ENCODE data around the gene RNF130. TPM values are rescaled to one million over a fixed set of nuclear protein-coding genes. Genes with fewer than 3 reads are reported as not detected.

Gene RNF130
- total and polyA plus RNA-seq, 2 donors (not counting 1 experiment from before 2014, with no cell fraction given): 14.7 to 32.4 TPM

DNA sequence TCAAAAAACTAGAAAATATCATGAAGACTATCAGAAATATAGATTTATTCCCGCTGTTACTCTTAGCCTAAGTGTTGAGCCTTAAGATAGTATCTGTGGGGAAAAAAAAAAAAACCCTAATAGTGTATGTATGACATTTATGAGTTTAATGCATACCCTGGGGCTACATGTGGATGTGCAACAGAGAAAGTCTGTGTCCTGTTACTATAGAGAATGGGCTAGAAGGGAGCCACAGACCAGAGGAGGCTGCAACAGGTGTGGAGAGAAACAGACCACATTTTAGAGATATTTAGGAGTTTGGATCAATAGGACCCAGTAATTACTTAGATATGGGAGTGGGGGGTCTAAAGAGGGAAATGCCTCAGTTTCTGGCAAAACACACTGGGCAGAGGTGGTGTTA, 15.4 kb downstream of the RNF130 start:
- no peaks in the 10 kb centered on the region for H3K4me1 ChIP-seq (ENCODE audit: control insufficient read depth, extremely low read depth, insufficient read depth, low read length)
- H4K20me1 ChIP-seq (ENCODE audit: control insufficient read depth, extremely low read depth, insufficient read depth, low read length): no peaks in the 10 kb centered on the region
- H3K27ac ChIP-seq (ENCODE audit: insufficient read depth, low read length): no peak overlapping the region

GRCh38 chr5:180054226-180054625, 17.3 kb downstream of the RNF130 start:
- H3K4me2 ChIP-seq (ENCODE audit: extremely low read depth, insufficient read depth, low read length): no peak overlapping the region
- H4K20me1 ChIP-seq (ENCODE audit: control insufficient read depth, extremely low read depth, insufficient read depth, low read length): no peaks in the 10 kb centered on the region
- no peak for TF ChIP-seq EZH2 (IDR thresholded peaks at IDR 0.05; ENCODE audit: low read length, missing control alignments)
- TF ChIP-seq, protein P1, sequence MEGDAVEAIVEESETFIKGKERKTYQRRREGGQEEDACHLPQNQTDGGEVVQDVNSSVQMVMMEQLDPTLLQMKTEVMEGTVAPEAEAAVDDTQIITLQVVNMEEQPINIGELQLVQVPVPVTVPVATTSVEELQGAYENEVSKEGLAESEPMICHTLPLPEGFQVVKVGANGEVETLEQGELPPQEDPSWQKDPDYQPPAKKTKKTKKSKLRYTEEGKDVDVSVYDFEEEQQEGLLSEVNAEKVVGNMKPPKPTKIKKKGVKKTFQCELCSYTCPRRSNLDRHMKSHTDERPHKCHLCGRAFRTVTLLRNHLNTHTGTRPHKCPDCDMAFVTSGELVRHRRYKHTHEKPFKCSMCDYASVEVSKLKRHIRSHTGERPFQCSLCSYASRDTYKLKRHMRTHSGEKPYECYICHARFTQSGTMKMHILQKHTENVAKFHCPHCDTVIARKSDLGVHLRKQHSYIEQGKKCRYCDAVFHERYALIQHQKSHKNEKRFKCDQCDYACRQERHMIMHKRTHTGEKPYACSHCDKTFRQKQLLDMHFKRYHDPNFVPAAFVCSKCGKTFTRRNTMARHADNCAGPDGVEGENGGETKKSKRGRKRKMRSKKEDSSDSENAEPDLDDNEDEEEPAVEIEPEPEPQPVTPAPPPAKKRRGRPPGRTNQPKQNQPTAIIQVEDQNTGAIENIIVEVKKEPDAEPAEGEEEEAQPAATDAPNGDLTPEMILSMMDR (conservative IDR thresholded peaks at IDR 0.05 in 1 of 2, IDR thresholded peaks at IDR 0.05 in 1 of 2; ENCODE audit: low read depth in 1 of 2, low read length in 2 of 2): no peak
- no peak for DNase-seq (ENCODE audit: low read depth in 2 of 2)
- no peak overlapping the region for H3K9ac ChIP-seq (ENCODE audit: insufficient read depth, low read length)
- H2AFZ ChIP-seq (ENCODE audit: low read length): no peak overlapping the region
- H3K27ac ChIP-seq (ENCODE audit: insufficient read depth, low read length): no peak overlapping the region
- no peak overlapping the region for H3K4me3 ChIP-seq (replicated peaks in 1 of 4; ENCODE audit: control extremely low read depth in 1 of 4, insufficient read depth in 1 of 4, low read depth in 3 of 4, low read length in 4 of 4)
- no peaks in the 10 kb centered on the region for H3K27me3 ChIP-seq (ENCODE audit: control insufficient read depth, insufficient read depth, low read length)
- no peaks in the 10 kb centered on the region for H3K36me3 ChIP-seq (ENCODE audit: control insufficient read depth, insufficient read depth, low read length)
- H3K4me1 ChIP-seq (ENCODE audit: control insufficient read depth, extremely low read depth, insufficient read depth, low read length): no peaks in the 10 kb centered on the region
- H3K9me3 ChIP-seq (ENCODE audit: control insufficient read depth, insufficient read depth, low read depth, low read length): no peaks in the 10 kb centered on the region
- H3K79me2 ChIP-seq (ENCODE audit: control insufficient read depth, insufficient read depth, low read length): no peaks in the 10 kb centered on the region

More for the DNA sequence above, 15.4 kb downstream of the RNF130 start:
- Histone ChIP-seq H3K27me3 (ENCODE audit: control insufficient read depth, insufficient read depth, low read length) (no peaks in the 10 kb centered on the region), H3K36me3 (ENCODE audit: control insufficient read depth, insufficient read depth, low read length) (no peaks in the 10 kb centered on the region), H2AFZ (ENCODE audit: low read length) (no peak overlapping the region), H3K79me2 (ENCODE audit: control insufficient read depth, insufficient read depth, low read length) (no peaks in the 10 kb centered on the region), H3K9ac (ENCODE audit: insufficient read depth, low read length) (no peak overlapping the region), H3K9me3 (ENCODE audit: control insufficient read depth, insufficient read depth, low read depth, low read length) (no peaks in the 10 kb centered on the region), H3K4me3 (replicated peaks in 1 of 4; ENCODE audit: control extremely low read depth in 1 of 4, insufficient read depth in 1 of 4, low read depth in 3 of 4, low read length in 4 of 4) (no peak overlapping the region), H3K4me2 (ENCODE audit: extremely low read depth, insufficient read depth, low read length) (no peak overlapping the region)
- no peak for DNase-seq (ENCODE audit: low read depth in 2 of 2)
- TF ChIP-seq, protein P1 (conservative IDR thresholded peaks at IDR 0.05 in 1 of 2, IDR thresholded peaks at IDR 0.05 in 1 of 2; ENCODE audit: low read depth in 1 of 2, low read length in 2 of 2): no peak
- no peak for TF ChIP-seq EZH2 (IDR thresholded peaks at IDR 0.05; ENCODE audit: low read length, missing control alignments)

DNA sequence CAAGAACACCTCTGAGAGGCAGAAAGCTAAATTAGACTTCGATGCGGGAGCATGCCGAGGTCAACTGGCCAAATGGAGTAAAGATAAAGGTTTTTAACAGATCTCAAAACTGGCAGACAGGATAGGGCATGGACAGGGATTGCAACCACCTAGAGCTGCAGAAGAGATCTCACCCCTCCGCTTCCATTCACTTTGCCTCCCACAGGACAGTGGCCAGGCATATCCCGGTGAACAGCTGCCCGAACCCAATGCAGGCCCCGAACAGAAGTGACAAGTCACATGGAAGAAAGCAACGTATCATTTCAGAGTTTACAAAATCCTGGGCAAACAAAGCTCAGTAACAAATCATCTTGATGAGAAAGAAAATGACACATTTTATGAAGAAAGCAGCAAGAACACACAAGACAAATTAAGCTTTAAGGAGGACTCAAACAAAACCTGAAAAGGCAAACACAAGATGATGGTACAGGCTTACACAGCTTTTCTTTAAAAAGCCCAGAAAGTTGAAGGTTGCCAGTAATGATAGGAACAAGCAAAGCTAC, 18.4 kb downstream of the RNF130 start:
- Histone ChIP-seq H3K27ac (ENCODE audit: insufficient read depth, low read length) (no peak overlapping the region), H3K4me1 (ENCODE audit: control insufficient read depth, extremely low read depth, insufficient read depth, low read length) (no peaks in the 10 kb centered on the region), H2AFZ (ENCODE audit: low read length) (no peak overlapping the region), H3K9ac (ENCODE audit: insufficient read depth, low read length) (no peak overlapping the region), H3K9me3 (ENCODE audit: control insufficient read depth, insufficient read depth, low read depth, low read length) (no peaks in the 10 kb centered on the region), H4K20me1 (ENCODE audit: control insufficient read depth, extremely low read depth, insufficient read depth, low read length) (no peaks in the 10 kb centered on the region), H3K79me2 (ENCODE audit: control insufficient read depth, insufficient read depth, low read length) (no peaks in the 10 kb centered on the region), H3K27me3 (ENCODE audit: control insufficient read depth, insufficient read depth, low read length) (no peaks in the 10 kb centered on the region), H3K4me3 (replicated peaks in 1 of 4; ENCODE audit: control extremely low read depth in 1 of 4, insufficient read depth in 1 of 4, low read depth in 3 of 4, low read length in 4 of 4) (no peak overlapping the region), H3K36me3 (ENCODE audit: control insufficient read depth, insufficient read depth, low read length) (no peaks in the 10 kb centered on the region), H3K4me2 (ENCODE audit: extremely low read depth, insufficient read depth, low read length) (no peak overlapping the region)
- DNase-seq (ENCODE audit: low read depth in 2 of 2): no peak
- TF ChIP-seq, protein P1 (conservative IDR thresholded peaks at IDR 0.05 in 1 of 2, IDR thresholded peaks at IDR 0.05 in 1 of 2; ENCODE audit: low read depth in 1 of 2, low read length in 2 of 2): no peak
- no peak for TF ChIP-seq EZH2 (IDR thresholded peaks at IDR 0.05; ENCODE audit: low read length, missing control alignments)

Measured in fibroblast of lung (primary cell).